Esophagus squamous epithelium (tissue), 5 donors: ENCODE data around the gene NPTXR. TPM values are rescaled to one million over a fixed set of nuclear protein-coding genes. Genes with fewer than 3 reads are reported as not detected.

Experiments used
- DNase-seq: peaks from one replicate; lab custom pipeline; 2025; lab: John Stamatoyannopoulos, UW
- H3K27ac ChIP-seq, 4 donors: fragments of 200-600 bp; sonication (generic); one replicate each; pipeline ENCODE4 v1.5.1; 2016 to 2019; ENCODE audit warnings: mild to moderate bottlenecking in 1 of 4
- H3K27me3 ChIP-seq, 4 donors: fragments of 200-600 bp; sonication (generic); 1 replicate in 3 of 4; 2 replicates in 1 of 4; pipeline versions ENCODE4 v1.5.1 to v1.6.0; 2017 to 2021; ENCODE audit warnings: antibody characterized with exemption in 1 of 4
- H3K36me3 ChIP-seq, 3 donors: fragments of 200-600 bp; sonication (generic); one replicate each; pipeline ENCODE4 v1.5.1; 2016 to 2019
- H3K4me1 ChIP-seq, 3 donors: fragments of 200-600 bp; sonication (generic); one replicate each; pipeline ENCODE4 v1.5.1; 2017 to 2019
- H3K4me3 ChIP-seq, 4 donors: fragments of 200-600 bp; sonication (generic); 1 replicate in 3 of 4; 2 replicates in 1 of 4; pipeline ENCODE4 v1.5.1; 2016 to 2019; ENCODE audit warnings: mild to moderate bottlenecking in 2 of 4, moderate library complexity in 1 of 4
- H3K9me3 ChIP-seq, 3 donors: fragments of 200-600 bp; sonication (generic); one replicate each; pipeline ENCODE4 v1.5.1; 2016 to 2019
- CTCF ChIP-seq, 6 experiments: fragments of 450-650 bp in 4 of 6; fragments of 200-600 bp in 2 of 6; sonication (generic) in 2 of 6; IDR thresholded peaks; one replicate each; pipeline ENCODE4 v1.5.1; 2016 to 2019; ENCODE audit warnings: antibody characterized with exemption in 6 of 6, mild to moderate bottlenecking in 4 of 6, moderate library complexity in 4 of 6
- POLR2A ChIP-seq, 4 donors: fragments of 450-650 bp; IDR thresholded peaks; one replicate each; pipeline ENCODE4 v1.6.1; 2017; ENCODE audit warnings: antibody characterized with exemption in 4 of 4, mild to moderate bottlenecking in 4 of 4, moderate library complexity in 3 of 4
- WGBS, 2 donors: methylation state at CpG; one replicate each; pipeline ENCODE4 v1.1.5; 2018; 5-methylcytosine and 5-hydroxymethylcytosine counted together
- intact Hi-C: fragments of 100-400 bp; cut with DNase I; formaldehyde crosslinking; loops from one replicate; pipeline ENCODE4 v1.15.0; 2022
- total RNA-seq, 4 donors: library from RNA; depleted of rRNA; stranded (reverse); fragments of >200 nt; gene quantifications; one replicate each; pipeline ENCODE4 v1.1.0, GENCODE V29; 2016
- donor health status: DM: yes; HTN: yes; CAD: no.

The NPTXR gene
- total RNA-seq, 4 donors from 2014 or later, result 0.26 to 2.3 (median 0.63) TPM

- DNase-seq, result no peak
- intact Hi-C loops, result no loop called here
- no peak overlapping the region for H3K4me3 ChIP-seq
- WGBS, 2 donors, result 71 to 83% methylated on average over 6 of the region's 6 CpGs
- H3K9me3 ChIP-seq, result no peaks in the 10 kb centered on the region
- TF ChIP-seq POLR2A (IDR thresholded peaks at IDR 0.05), result no peak
- no peak for TF ChIP-seq CTCF (IDR thresholded peaks at IDR 0.05)
- H3K36me3 ChIP-seq, result no peaks in the 10 kb centered on the region
- H3K4me1 ChIP-seq, result peaks cover 0 to 16% (median 0%) of the 10 kb centered on the region in 3 donors
- H3K27me3 ChIP-seq, result peaks cover 0 to 50% (median 0%) of the 10 kb centered on the region in 4 donors
- H3K27ac ChIP-seq, result no peak overlapping the region
Measured at GRCh38 chr22:38837414-38837928, 6.4 kb downstream of the NPTXR start.

DNA sequence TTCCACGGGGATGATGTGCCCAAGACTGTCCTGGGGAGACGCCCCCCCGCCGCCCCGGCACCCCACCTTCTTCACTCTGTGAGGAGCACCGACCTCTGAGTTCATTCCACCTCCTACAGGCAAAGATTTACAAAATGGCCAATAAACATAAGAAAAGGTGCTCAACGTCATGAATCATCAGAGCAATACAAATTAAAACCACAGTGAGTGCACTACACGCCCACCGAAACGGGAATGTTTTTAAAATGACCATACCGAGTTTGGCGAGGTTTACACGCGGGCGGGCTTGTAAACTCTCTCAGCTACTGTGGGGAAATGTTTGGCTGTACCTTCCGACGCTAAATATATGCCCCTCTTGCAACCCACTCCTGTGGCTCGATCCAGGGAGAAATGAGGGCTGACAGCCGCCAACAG is 7.9 kb downstream of the NPTXR start:
- WGBS, 2 donors, result 58 to 62% methylated on average over 5 to 9 of the region's 19 CpGs
- H3K9me3 ChIP-seq, result no peaks in the 10 kb centered on the region
- intact Hi-C loops, result no loop called here
- TF ChIP-seq CTCF (IDR thresholded peaks at IDR 0.05), result no peak
- TF ChIP-seq POLR2A (IDR thresholded peaks at IDR 0.05), result no peak
- H3K4me1 ChIP-seq, result no peaks in the 10 kb centered on the region
- no peaks in the 10 kb centered on the region for H3K36me3 ChIP-seq
- DNase-seq, result no peak
- no peak overlapping the region for H3K27ac ChIP-seq
- H3K27me3 ChIP-seq, result peaks cover 0 to 34% (median 0%) of the 10 kb centered on the region in 4 donors
- H3K4me3 ChIP-seq, result no peak overlapping the region

- Histone ChIP-seq H3K4me3 (no peak overlapping the region), H3K9me3 (no peaks in the 10 kb centered on the region), H3K4me1 (no peaks in the 10 kb centered on the region), H3K36me3 (no peaks in the 10 kb centered on the region), H3K27me3 (peaks cover 0 to 25% (median 0%) of the 10 kb centered on the region in 4 donors), H3K27ac (no peak overlapping the region)
- TF ChIP-seq CTCF (IDR thresholded peaks at IDR 0.05) (no peak), POLR2A (IDR thresholded peaks at IDR 0.05) (no peak)
- no peak for DNase-seq
- WGBS, 2 donors, result 86 to 91% methylated on average over 4 of the region's 5 CpGs
- intact Hi-C loops, result no loop called here
Measured at GRCh38 chr22:38834991-38835390, 8.8 kb downstream of the NPTXR start.

GRCh38 chr22:38834215-38834953 is 9.4 kb downstream of the NPTXR start:
- 89 to 90% methylated on average over 11 to 12 of the region's 13 CpGs for WGBS, 2 donors

More at GRCh38 chr22:38834215-38834953, 9.4 kb downstream of the NPTXR start:
- no peak for TF ChIP-seq CTCF (IDR thresholded peaks at IDR 0.05)
- TF ChIP-seq POLR2A (IDR thresholded peaks at IDR 0.05), result no peak
- H3K4me3 ChIP-seq, result no peak overlapping the region
- intact Hi-C loops, result no loop called here
- H3K4me1 ChIP-seq, result no peaks in the 10 kb centered on the region
- H3K27ac ChIP-seq, result no peak overlapping the region
- no peak for DNase-seq
- H3K36me3 ChIP-seq, result no peaks in the 10 kb centered on the region
- H3K9me3 ChIP-seq, result no peaks in the 10 kb centered on the region
- peaks cover 0 to 22% (median 0%) of the 10 kb centered on the region in 4 donors for H3K27me3 ChIP-seq
